Gastrocnemius medialis (tissue), 4 donors: ENCODE measurements around the gene UNK.

Experiments
- CTCF ChIP-seq, 5 experiments: fragments of 450-650 bp in 3 of 5; fragments of 200-600 bp in 2 of 5; sonication (generic) in 2 of 5; IDR thresholded peaks in 4 of 5; conservative IDR thresholded peaks in 1 of 5; 1 replicate in 4 of 5; 2 replicates in 1 of 5; pipeline ENCODE4 v1.5.1; 2016 to 2019; ENCODE audit warnings: antibody characterized with exemption in 5 of 5, mild to moderate bottlenecking in 3 of 5, moderate library complexity in 3 of 5
- POLR2A ChIP-seq, 2 donors: fragments of 450-650 bp; IDR thresholded peaks; one replicate each; pipeline ENCODE4 v1.6.1; 2017; ENCODE audit warnings: antibody characterized with exemption in 2 of 2, mild to moderate bottlenecking in 2 of 2, moderate library complexity in 2 of 2

GRCh38 chr17:75826561-75827307 is 42.1 kb downstream of the UNK start:
- TF ChIP-seq CTCF (IDR thresholded peaks at IDR 0.05 in 4 of 5, conservative IDR thresholded peaks at IDR 0.05 in 1 of 5) (no peak), POLR2A (IDR thresholded peaks at IDR 0.05) (no peak)
